ENCODE data around the gene PDE7B.
"Not testable (repeated sequence)": the region's sequence is repeated elsewhere in the genome, so short reads cannot be mapped to it uniquely, and the experiment has no call there.

PDE7B gene

DNA sequence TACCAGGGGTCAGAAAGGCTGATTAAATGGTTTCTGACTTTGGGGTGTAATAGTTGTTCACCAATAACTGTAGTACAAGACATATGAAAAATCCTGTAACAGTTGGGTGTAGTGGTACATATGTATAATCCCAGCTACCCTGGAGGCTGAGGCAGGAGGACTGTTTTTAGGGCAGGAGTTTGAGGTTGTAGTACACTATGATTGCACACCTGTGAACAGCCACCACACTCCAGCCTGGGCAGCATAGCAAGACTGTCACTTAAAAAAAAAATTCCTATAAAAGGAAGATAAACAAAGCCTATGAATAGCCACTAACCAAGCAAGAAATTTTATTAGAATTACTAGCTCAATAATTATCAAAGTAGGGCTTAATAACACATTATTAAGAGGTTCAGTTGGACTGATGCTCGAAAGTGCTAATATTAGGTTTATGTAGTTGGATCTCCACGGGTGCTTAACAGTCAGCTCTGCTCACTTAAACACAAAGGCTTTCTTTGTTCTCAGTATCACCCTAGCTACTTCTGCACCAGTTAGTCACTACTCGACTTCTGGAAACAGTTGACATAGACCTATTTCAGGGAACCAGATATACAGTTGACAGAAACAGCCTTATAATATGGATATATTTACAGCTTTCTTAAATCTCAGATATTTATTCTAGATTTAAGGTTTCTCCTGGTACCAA, 285.6 kb downstream of the PDE7B start:
- POLR2A ChIA-PET = no interaction called here
- TF ChIP-seq, protein P1, sequence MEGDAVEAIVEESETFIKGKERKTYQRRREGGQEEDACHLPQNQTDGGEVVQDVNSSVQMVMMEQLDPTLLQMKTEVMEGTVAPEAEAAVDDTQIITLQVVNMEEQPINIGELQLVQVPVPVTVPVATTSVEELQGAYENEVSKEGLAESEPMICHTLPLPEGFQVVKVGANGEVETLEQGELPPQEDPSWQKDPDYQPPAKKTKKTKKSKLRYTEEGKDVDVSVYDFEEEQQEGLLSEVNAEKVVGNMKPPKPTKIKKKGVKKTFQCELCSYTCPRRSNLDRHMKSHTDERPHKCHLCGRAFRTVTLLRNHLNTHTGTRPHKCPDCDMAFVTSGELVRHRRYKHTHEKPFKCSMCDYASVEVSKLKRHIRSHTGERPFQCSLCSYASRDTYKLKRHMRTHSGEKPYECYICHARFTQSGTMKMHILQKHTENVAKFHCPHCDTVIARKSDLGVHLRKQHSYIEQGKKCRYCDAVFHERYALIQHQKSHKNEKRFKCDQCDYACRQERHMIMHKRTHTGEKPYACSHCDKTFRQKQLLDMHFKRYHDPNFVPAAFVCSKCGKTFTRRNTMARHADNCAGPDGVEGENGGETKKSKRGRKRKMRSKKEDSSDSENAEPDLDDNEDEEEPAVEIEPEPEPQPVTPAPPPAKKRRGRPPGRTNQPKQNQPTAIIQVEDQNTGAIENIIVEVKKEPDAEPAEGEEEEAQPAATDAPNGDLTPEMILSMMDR (IDR thresholded peaks at IDR 0.05; ENCODE audit: control extremely low read depth, extremely low read depth, low read depth, missing control alignments) = no peak
- CTCF ChIA-PET = interaction anchor here (0.9 to 1.3 kb wide), 2 partner anchors 8 to 11 kb away, joined by 3 read pairs; no protein-coding TSS in a partner anchor
- no peak for DNase-seq (ENCODE audit: extremely low spot score)

DNA sequence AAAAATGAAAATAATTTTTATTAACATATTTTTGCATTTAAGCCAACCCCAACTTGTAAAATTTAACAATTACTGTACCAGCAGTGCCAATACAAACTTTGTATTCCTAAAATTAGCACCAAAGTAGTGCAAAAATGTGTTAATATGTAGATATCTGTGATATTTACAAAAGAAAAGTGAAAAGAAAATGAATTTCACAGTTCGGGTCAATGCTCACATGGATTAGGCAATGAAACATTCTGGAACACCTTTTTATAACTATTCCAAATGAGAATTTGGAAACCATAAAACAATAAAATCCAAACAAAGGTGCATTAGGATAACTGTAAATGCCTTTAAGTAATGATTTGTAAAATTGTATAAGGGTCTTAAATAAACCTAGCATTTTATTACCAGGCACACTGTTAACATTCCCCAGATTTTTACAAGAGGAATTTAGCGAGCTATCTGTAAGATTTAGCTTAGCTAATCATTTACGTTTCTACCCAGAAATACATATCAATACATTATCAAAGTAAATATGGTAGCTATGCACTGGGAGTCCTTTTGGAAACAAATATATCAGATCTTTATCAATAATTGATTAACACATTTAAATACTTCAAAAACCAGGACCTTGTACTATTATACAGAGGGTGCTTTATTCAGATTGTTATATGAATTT, 286.4 kb downstream of the PDE7B start:
- ChIA-PET POLR2A (no interaction called here), CTCF (interaction anchor here (0.8 to 1.3 kb wide), 4 partner anchors 8 to 18 kb away, joined by 3 to 4 read pairs (median 3); no protein-coding TSS in a partner anchor)
- no peak for DNase-seq (ENCODE audit: extremely low spot score)

DNA sequence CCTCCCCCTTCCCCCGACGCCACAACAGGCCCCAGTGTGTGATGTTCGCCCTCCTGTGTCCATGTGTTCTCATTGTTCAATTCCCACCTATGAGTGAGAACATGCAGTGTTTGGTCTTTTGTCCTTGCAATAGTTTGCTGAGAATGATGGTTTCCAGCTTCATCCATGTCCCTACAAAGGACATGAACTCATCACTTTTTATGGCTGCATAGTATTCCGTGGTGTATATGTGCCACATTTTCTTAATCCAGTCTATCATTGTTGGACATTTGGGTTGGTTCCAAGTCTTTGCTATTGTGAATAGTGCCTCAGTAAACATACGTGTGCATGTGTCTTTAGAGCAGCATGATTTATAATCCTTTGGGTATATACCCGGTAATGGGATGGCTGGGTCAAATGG, 287.6 kb downstream of the PDE7B start:
- DNase-seq (ENCODE audit: extremely low spot score); POLR2A ChIA-PET: not testable (repeated sequence)
- CTCF ChIA-PET = interaction anchor here (1.2 kb wide), 1 partner anchor 17 kb away, joined by 3 read pairs; no protein-coding TSS in a partner anchor

More for the DNA sequence above, 286.4 kb downstream of the PDE7B start:
- TF ChIP-seq, protein P1 (IDR thresholded peaks at IDR 0.05; ENCODE audit: control extremely low read depth, extremely low read depth, low read depth, missing control alignments) = no peak

DNA sequence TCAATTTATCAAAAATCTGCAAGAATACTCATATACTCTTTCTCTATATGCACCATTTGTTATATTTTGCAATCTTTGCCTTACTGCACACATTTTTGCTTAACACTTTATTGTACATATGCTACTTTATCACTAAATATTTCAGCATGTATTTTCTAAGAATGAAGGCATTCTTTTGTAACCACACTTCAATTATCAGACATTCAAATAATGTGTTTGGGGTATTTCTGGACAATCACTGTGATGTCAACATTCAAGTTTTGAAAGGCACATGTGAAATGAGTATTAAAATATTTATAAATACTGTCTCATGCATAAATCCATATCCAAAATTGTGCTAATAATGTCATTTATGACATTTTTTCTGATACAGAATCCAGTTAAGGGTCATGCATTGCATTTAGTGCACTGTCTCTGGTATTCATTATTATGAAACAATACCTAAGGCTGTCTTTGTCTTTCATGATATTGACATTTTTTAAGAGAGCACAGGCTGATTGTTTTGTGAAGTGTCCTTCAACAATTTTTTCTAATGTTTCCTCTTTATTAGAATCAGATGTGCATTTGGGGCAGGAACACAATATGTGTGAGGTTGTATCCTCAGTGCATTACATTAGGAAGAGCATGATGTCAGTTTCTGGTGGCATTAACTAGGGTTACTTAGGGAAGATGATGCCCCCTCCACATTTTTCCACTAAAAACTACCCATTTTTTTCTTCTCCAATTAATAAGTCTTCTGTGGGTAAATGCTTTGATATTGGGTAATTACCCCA, 292.9 kb downstream of the PDE7B start:
- TF ChIP-seq, protein P1 (IDR thresholded peaks at IDR 0.05; ENCODE audit: control extremely low read depth, extremely low read depth, low read depth, missing control alignments) = no peak
- CTCF ChIA-PET = no interaction called here

DNA sequence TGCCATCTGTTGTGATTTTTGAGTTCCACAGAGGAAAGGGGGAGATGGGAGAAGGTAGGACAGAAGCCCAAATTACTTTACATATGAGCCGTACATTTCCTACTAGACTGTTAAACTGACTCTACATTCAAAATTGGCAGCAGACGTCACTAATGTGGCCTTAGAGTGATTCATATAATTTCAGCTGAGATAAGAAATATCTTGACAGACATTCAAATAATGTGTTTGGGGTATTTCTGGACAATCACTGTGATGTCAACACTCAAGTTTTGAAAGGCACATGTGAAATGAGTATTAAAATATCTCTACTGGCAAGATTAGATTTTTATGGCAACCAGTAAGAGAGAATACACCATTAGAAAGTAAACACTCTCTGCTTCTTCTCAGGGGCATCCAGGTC, 294.6 kb downstream of the PDE7B start:
- ChIA-PET POLR2A (no interaction called here), CTCF (interaction anchor here (1.0 kb wide), 1 partner anchor 10 kb away, joined by 4 read pairs; no protein-coding TSS in a partner anchor)

More for the DNA sequence above, 292.9 kb downstream of the PDE7B start:
- POLR2A ChIA-PET = no interaction called here
- no peak for DNase-seq (ENCODE audit: extremely low spot score)

DNA sequence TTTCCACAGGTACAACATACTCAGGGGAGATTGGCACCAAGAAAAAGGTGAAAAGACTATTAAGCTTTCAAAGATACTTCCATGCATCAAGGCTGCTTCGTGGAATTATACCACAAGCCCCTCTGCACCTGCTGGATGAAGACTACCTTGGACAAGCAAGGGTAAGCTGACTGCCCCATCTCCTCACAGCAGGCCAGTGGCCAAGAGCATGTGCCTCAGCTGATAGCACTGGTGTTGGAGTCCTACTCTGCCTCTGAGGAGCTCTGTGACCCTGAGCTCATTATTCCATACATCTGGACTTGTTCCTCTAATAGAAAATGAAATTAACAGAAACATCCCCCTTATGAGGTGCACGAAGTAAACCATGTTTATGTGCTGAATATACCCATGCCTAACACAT, 295.8 kb downstream of the PDE7B start:
- no peak for DNase-seq (ENCODE audit: extremely low spot score)
- ChIA-PET CTCF (interaction anchor here (0.8 to 1.4 kb wide), 5 partner anchors 9 to 79 kb away, joined by 3 to 4 read pairs (median 4); no protein-coding TSS in a partner anchor), POLR2A (no interaction called here)
- TF ChIP-seq, protein P1 (IDR thresholded peaks at IDR 0.05; ENCODE audit: control extremely low read depth, extremely low read depth, low read depth, missing control alignments) = no peak

More for the DNA sequence above, 294.6 kb downstream of the PDE7B start:
- DNase-seq (ENCODE audit: extremely low spot score) = no peak
- TF ChIP-seq, protein P1 (IDR thresholded peaks at IDR 0.05; ENCODE audit: control extremely low read depth, extremely low read depth, low read depth, missing control alignments) = no peak

Data from GM10248 (cell line).